HepG2 (cell line): ENCODE data around the gene TMEM217. TPM values are rescaled to one million over a fixed set of nuclear protein-coding genes. Genes with fewer than 3 reads are reported as not detected.

Experiments used
- ATRX ChIP-seq: sonication (generic); formaldehyde crosslinking; IDR thresholded peaks from 2 replicates; pipeline ENCODE4 v1.4.0; 2020; ENCODE audit warnings: missing genetic modification reagents, borderline replicate concordance
- ERF ChIP-seq: IDR thresholded peaks from 2 replicates; pipeline ENCODE4 v1.6.1; 2018; ENCODE audit warnings: missing biosample characterization, missing genetic modification reagents
- FOXK1 ChIP-seq: sonication (generic); formaldehyde crosslinking; IDR thresholded peaks from 2 replicates; pipeline ENCODE4 v1.4.0; 2020; ENCODE audit warnings: low read depth, missing genetic modification reagents, borderline replicate concordance
- HMGA1 ChIP-seq: sonication (generic); formaldehyde crosslinking; conservative IDR thresholded peaks from 2 replicates; pipeline ENCODE4 v1.4.0; 2020; ENCODE audit warnings: missing genetic modification reagents
- ISX ChIP-seq: sonication (generic); formaldehyde crosslinking; conservative IDR thresholded peaks from 2 replicates; pipeline ENCODE4 v1.5.0; 2020; ENCODE audit warnings: missing genetic modification reagents
- KAT7 ChIP-seq: IDR thresholded peaks from 2 replicates; pipeline ENCODE4 v1.6.1; 2018; ENCODE audit warnings: borderline replicate concordance, missing compliant biosample characterization
- KDM2A ChIP-seq: sonication (generic); formaldehyde crosslinking; IDR thresholded peaks from 2 replicates; pipeline ENCODE4 v1.4.0; 2020; ENCODE audit warnings: low read depth, missing genetic modification reagents, borderline replicate concordance
- NR1H2 ChIP-seq: sonication (generic); formaldehyde crosslinking; IDR thresholded peaks from 2 replicates; pipeline ENCODE4 v1.8.1; 2022; ENCODE audit warnings: low read depth, missing genetic modification reagents, borderline replicate concordance
- SMC3 ChIP-seq: IDR thresholded peaks from 2 replicates; pipeline ENCODE4 v1.6.1; 2011; ENCODE audit warnings: low read length, improper control_type of control experiment
- SOX13 ChIP-seq, 3 experiments: fragments of 450-650 bp in 1 of 3; sonication (generic) in 1 of 3; formaldehyde crosslinking in 1 of 3; IDR thresholded peaks in 2 of 3; conservative IDR thresholded peaks in 1 of 3; 2 replicates each; pipeline versions ENCODE4 v1.5.0 to v1.6.1; 2016 to 2020; ENCODE audit warnings: antibody characterized with exemption in 1 of 3, mild to moderate bottlenecking in 1 of 3, missing compliant biosample characterization in 1 of 3, missing genetic modification reagents in 1 of 3, moderate library complexity in 1 of 3
- SRSF9 ChIP-seq: fragments of 200-400 bp; formaldehyde crosslinking; IDR thresholded peaks from 2 replicates; pipeline ENCODE4 v1.6.1; 2018; ENCODE audit warnings: borderline replicate concordance, mild to moderate bottlenecking, low read depth, low read length; ENCODE audit not compliant: insufficient read depth, poor library complexity, severe bottlenecking
- ZC3H4 ChIP-seq: sonication (generic); formaldehyde crosslinking; IDR thresholded peaks from 2 replicates; pipeline ENCODE4 v1.4.0; 2020; ENCODE audit warnings: missing genetic modification reagents, borderline replicate concordance
- ZNF235 ChIP-seq: sonication (generic); formaldehyde crosslinking; IDR thresholded peaks from 2 replicates; pipeline ENCODE4 v1.8.1; 2023; ENCODE audit warnings: mild to moderate bottlenecking, missing genetic modification reagents, borderline replicate concordance
- ZNF34 ChIP-seq: sonication (generic); formaldehyde crosslinking; IDR thresholded peaks from 2 replicates; pipeline ENCODE4 v1.4.0; 2020; ENCODE audit warnings: mild to moderate bottlenecking, missing genetic modification reagents, borderline replicate concordance
- ZNF558 ChIP-seq: sonication (generic); formaldehyde crosslinking; IDR thresholded peaks from 2 replicates; pipeline ENCODE4 v1.9.0; 2022; ENCODE audit warnings: mild to moderate bottlenecking, missing genetic modification reagents, borderline replicate concordance
- ZNF782 ChIP-seq: sonication (generic); formaldehyde crosslinking; IDR thresholded peaks from 2 replicates; pipeline ENCODE4 v1.4.0; 2020; ENCODE audit warnings: missing genetic modification reagents, mild to moderate bottlenecking, borderline replicate concordance
- polyA plus RNA-seq, 8 experiments: library from polyadenylated mRNA; depleted of rRNA in 3 of 8; stranded (reverse) in 7 of 8; unstranded in 1 of 8; fragments of >200 nt; fragmentation: Illumina TruSeq in 4 of 8; extraction: Trizol in 4 of 8; gene quantifications; 2 replicates each; pipeline versions ENCODE4 v1.2.1 to v1.2.3, GENCODE V29; 2011 to 2016; ENCODE audit warnings: low read depth in 4 of 8, missing spikeins in 1 of 8, mixed read lengths in 1 of 8; ENCODE audit not compliant: insufficient read depth in 1 of 8
- total RNA-seq, 5 experiments: library from RNA; depleted of rRNA; stranded (reverse); fragments of >200 nt; fragmentation: Illumina TruSeq; extraction: Trizol; gene quantifications; 2 replicates each; pipeline ENCODE4 v1.2.3, GENCODE V29; 2016; ENCODE audit warnings: low read depth in 1 of 5
- TF ChIP-seq, protein P1 (sequence below), 2 experiments: sonication (generic) in 1 of 2; formaldehyde crosslinking in 1 of 2; IDR thresholded peaks; 2 replicates each; pipeline versions ENCODE4 v1.5.1 to v1.6.1; 2011 to 2020; ENCODE audit warnings: borderline replicate concordance in 1 of 2, low read depth in 1 of 2, low read length in 1 of 2, mild to moderate bottlenecking in 1 of 2, missing genetic modification reagents in 1 of 2, moderate library complexity in 1 of 2
- TF ChIP-seq, protein P2 (sequence below): sonication (generic); formaldehyde crosslinking; IDR thresholded peaks from 2 replicates; pipeline ENCODE4 v1.5.0; 2020; ENCODE audit warnings: missing genetic modification reagents, mild to moderate bottlenecking, borderline replicate concordance
- TF ChIP-seq, protein P3 (sequence below): IDR thresholded peaks from 2 replicates; pipeline ENCODE4 v1.6.1; 2016; ENCODE audit warnings: missing biosample characterization, missing genetic modification reagents, low read depth
- TF ChIP-seq, protein P4 (sequence below), 2 experiments: sonication (generic) in 1 of 2; formaldehyde crosslinking in 1 of 2; IDR thresholded peaks; 2 replicates each; pipeline versions ENCODE4 v1.4.0 to v1.6.1; 2018 to 2020; ENCODE audit warnings: missing genetic modification reagents in 2 of 2, borderline replicate concordance in 1 of 2, low read depth in 1 of 2, mild to moderate bottlenecking in 1 of 2, missing biosample characterization in 1 of 2

TMEM217 gene
- total and polyA plus RNA-seq, 2 of the 13 experiments (the other 11 are each of a cell fraction or from before 2014, with no cell fraction given) = 2.3 to 3.4 TPM

DNA sequence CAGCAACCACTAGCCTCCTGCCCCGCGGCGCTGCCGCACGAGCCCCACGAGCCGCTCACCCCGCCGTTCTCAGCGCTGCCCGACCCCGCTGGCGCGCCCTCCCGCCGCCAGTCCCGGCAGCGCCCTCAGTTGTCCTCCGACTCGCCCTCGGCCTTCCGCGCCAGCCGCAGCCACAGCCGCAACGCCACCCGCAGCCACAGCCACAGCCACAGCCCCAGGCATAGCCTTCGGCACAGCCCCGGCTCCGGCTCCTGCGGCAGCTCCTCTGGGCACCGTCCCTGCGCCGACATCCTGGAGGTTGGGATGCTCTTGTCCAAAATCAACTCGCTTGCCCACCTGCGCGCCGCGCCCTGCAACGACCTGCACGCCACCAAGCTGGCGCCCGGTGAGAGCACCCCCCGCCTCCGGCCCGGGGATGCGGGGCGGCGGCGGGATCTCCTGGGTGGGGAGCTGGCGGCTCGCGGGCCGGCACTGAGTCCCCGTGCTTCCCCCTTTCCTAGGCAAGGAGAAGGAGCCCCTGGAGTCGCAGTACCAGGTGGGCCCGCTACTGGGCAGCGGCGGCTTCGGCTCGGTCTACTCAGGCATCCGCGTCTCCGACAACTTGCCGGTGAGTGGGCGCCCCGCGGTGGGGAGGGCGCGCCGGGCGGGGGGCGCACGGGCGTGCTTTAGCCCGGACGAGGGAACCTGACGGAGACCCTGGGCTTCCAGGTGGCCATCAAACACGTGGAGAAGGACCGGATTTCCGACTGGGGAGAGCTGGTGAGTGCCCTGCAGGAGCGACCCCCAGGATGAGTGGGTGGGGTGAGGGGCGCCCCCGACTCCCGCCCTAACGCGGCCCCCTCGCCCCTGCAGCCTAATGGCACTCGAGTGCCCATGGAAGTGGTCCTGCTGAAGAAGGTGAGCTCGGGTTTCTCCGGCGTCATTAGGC, 87.4 kb downstream of the TMEM217 start (continued):
- TF ChIP-seq, protein P1, sequence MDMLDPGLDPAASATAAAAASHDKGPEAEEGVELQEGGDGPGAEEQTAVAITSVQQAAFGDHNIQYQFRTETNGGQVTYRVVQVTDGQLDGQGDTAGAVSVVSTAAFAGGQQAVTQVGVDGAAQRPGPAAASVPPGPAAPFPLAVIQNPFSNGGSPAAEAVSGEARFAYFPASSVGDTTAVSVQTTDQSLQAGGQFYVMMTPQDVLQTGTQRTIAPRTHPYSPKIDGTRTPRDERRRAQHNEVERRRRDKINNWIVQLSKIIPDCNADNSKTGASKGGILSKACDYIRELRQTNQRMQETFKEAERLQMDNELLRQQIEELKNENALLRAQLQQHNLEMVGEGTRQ (IDR thresholded peaks at IDR 0.05; ENCODE audit: low read depth, low read length) = no peak
- TF ChIP-seq, protein P1 (CRISPR knock-in tag; IDR thresholded peaks at IDR 0.05; ENCODE audit: borderline replicate concordance) = no peak
- TF ChIP-seq, protein P2, sequence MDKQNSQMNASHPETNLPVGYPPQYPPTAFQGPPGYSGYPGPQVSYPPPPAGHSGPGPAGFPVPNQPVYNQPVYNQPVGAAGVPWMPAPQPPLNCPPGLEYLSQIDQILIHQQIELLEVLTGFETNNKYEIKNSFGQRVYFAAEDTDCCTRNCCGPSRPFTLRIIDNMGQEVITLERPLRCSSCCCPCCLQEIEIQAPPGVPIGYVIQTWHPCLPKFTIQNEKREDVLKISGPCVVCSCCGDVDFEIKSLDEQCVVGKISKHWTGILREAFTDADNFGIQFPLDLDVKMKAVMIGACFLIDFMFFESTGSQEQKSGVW (CRISPR knock-in tag) = no peak
- TF ChIP-seq SRSF9 (no peak), ISX (no peak), ATRX (no peak), HMGA1 (CRISPR knock-in tag) (no peak), ZNF782 (CRISPR knock-in tag) (peak; percentile 19), KDM2A (CRISPR knock-in tag) (peak; percentile 71; the same call in 1 of the 2 replicates), ZNF235 (CRISPR knock-in tag) (no peak), SMC3 (no peak), ZNF558 (CRISPR knock-in tag) (0 out of 2 replicates have a peak, but pooled peaks have one; percentile 15), ZC3H4 (CRISPR knock-in tag) (peak; percentile 69; the same call in 1 of the 2 replicates), ERF (CRISPR knock-in tag) (no peak; the same call in 1 of the 2 replicates), FOXK1 (0 out of 2 replicates have a peak, but pooled peaks have one; percentile 6), NR1H2 (CRISPR knock-in tag) (peak; percentile 50), KAT7 (CRISPR knock-in tag) (peak; percentile 23), ZNF34 (CRISPR knock-in tag) (no peak), SOX13 (IDR thresholded peaks at IDR 0.05) (no peak), SOX13 (CRISPR knock-in tag; conservative IDR thresholded peaks at IDR 0.05 in 1 of 2, IDR thresholded peaks at IDR 0.05 in 1 of 2) (no peak)
- TF ChIP-seq, protein P3, sequence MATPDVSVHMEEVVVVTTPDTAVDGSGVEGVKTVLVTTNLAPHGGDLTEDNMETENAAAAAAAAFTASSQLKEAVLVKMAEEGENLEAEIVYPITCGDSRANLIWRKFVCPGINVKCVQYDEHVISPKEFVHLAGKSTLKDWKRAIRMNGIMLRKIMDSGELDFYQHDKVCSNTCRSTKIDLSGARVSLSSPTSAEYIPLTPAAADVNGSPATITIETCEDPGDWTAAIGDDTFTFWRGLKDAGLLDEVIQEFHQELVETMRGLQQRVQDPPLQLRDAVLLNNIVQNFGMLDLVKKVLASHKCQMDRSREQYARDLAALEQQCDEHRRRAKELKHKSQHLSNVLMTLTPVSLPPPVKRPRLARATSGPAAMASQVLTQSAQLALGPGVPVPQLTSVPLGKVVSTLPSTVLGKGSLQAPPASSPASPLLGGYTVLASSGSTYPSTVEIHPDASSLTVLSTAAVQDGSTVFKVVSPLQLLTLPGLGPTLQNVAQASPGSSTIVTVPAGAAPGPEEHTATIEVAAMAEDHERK (CRISPR knock-in tag) = no peak
- TF ChIP-seq, protein P4, sequence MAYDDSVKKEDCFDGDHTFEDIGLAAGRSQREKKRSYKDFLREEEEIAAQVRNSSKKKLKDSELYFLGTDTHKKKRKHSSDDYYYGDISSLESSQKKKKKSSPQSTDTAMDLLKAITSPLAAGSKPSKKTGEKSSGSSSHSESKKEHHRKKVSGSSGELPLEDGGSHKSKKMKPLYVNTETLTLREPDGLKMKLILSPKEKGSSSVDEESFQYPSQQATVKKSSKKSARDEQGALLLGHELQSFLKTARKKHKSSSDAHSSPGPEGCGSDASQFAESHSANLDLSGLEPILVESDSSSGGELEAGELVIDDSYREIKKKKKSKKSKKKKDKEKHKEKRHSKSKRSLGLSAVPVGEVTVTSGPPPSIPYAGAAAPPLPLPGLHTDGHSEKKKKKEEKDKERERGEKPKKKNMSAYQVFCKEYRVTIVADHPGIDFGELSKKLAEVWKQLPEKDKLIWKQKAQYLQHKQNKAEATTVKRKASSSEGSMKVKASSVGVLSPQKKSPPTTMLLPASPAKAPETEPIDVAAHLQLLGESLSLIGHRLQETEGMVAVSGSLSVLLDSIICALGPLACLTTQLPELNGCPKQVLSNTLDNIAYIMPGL (CRISPR knock-in tag; IDR thresholded peaks at IDR 0.05; ENCODE audit: borderline replicate concordance in 1 of 2, low read depth in 1 of 2) = peak in 1 of 2 experiments; percentile 74; a peak in 3 of 4 replicates
